Stimulated activated CD8-positive, alpha-beta memory T cell treated with anti-CD3 and anti-CD28 coated beads, Interleukin-4, amount 100 ng/mL, for 1 hour (primary cell): ENCODE results near the gene CDH4.
"Not testable (repeated sequence)": the region's sequence is repeated elsewhere in the genome, so short reads cannot be mapped to it uniquely, and the experiment has no call there.

Experiments
- DNase-seq, 2 donors: peaks; one replicate each; pipeline ENCODE4 v3.0.0-alpha.2; 2020; ENCODE audit warnings: low read depth in 2 of 2, low spot score in 1 of 2

Gene CDH4

GRCh38 chr20:61948056-61948455 lies 696.0 kb downstream of the CDH4 start:
- not testable (repeated sequence) for DNase-seq

GRCh38 chr20:61948586-61949362 lies 696.7 kb downstream of the CDH4 start:
- no peak for DNase-seq

- DNase-seq, result no peak
Observed at GRCh38 chr20:61949363-61949713, 697.3 kb downstream of the CDH4 start.

GRCh38 chr20:61949714-61950640 lies 697.9 kb downstream of the CDH4 start:
- no peak for DNase-seq

GRCh38 chr20:61950641-61951071 lies 698.6 kb downstream of the CDH4 start:
- DNase-seq, result no peak

- no peak for DNase-seq
Observed at GRCh38 chr20:61951695-61952533, 699.9 kb downstream of the CDH4 start.

GRCh38 chr20:61953037-61954021 lies 701.3 kb downstream of the CDH4 start:
- DNase-seq, result no peak

GRCh38 chr20:61954276-61955021 lies 702.4 kb downstream of the CDH4 start:
- DNase-seq, result no peak

GRCh38 chr20:61955668-61956395 lies 703.8 kb downstream of the CDH4 start:
- no peak for DNase-seq

GRCh38 chr20:61956396-61957342 lies 704.6 kb downstream of the CDH4 start:
- DNase-seq, result no peak

GRCh38 chr20:61957961-61958715 lies 706.1 kb downstream of the CDH4 start:
- no peak for DNase-seq

- no peak for DNase-seq
Observed at GRCh38 chr20:61958773-61959700, 707.0 kb downstream of the CDH4 start.

GRCh38 chr20:61960836-61961235 lies 708.8 kb downstream of the CDH4 start:
- no peak for DNase-seq

GRCh38 chr20:61963149-61963548 lies 711.1 kb downstream of the CDH4 start:
- no peak for DNase-seq

GRCh38 chr20:61963885-61964674 lies 712.0 kb downstream of the CDH4 start:
- no peak for DNase-seq
